GM18868 (cell line): ENCODE data around the gene CKAP2.
"Not testable (repeated sequence)": the region's sequence is repeated elsewhere in the genome, so short reads cannot be mapped to it uniquely, and the experiment has no call there.

Source experiments
- ATAC-seq: cut with Tn5 transposase; IDR thresholded peaks from one replicate; pipeline ENCODE4 v1.9.1; 2021; ENCODE audit warnings: mild to moderate bottlenecking, moderate library complexity; ENCODE audit not compliant: unreplicated experiment

Gene CKAP2, protein sequence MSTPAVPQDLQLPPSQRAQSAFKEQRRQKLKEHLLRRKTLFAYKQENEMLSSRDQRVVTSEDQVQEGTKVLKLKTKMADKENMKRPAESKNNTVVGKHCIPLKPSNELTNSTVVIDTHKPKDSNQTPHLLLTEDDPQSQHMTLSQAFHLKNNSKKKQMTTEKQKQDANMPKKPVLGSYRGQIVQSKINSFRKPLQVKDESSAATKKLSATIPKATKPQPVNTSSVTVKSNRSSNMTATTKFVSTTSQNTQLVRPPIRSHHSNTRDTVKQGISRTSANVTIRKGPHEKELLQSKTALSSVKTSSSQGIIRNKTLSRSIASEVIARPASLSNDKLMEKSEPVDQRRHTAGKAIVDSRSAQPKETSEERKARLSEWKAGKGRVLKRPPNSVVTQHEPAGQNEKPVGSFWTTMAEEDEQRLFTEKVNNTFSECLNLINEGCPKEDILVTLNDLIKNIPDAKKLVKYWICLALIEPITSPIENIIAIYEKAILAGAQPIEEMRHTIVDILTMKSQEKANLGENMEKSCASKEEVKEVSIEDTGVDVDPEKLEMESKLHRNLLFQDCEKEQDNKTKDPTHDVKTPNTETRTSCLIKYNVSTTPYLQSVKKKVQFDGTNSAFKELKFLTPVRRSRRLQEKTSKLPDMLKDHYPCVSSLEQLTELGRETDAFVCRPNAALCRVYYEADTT

DNA sequence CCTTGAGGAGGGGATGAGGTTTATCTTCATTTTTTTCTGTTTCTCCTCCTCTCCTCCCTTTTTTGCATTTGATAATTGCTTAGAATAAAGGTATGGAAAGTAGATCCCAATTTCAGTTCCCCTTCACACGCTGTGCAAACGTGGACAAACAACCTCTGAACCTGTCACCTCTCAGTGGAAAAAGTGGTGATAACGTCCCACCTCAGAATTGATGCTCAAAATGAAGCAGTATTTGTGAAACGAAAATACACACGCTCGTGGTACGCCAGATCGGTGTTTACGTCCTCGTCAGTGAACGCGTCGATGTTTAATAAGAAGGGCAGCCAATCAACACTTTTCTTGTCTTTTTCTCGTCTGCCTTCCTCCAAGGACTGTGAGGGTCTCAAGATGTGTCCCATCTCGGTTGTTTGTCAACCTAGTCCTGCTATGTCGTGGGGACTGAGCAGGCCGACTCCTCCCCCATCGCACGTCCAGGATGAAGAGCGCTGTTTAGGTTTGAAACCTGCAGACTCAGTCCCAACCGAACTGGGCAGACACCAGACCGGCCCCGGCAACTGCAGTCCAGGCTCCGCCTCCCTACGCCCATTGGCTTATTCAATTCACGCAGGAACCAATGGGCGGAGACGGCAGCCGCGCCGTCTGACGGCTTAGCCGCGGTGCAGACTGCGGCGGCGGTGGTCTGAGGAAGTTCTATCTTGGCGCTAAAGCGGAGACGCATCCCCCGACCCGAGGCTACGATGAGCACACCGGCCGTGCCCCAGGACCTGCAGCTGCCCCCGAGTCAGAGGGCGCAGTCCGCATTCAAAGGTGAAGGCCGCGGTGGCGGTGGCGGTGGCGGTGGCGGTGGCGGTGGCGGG, at the start of gene CKAP2:
Gene CKAP2, plus strand, starts transcription at position 659 of the 857 bp plus-strand sequence. Its CDS starts 79 bp downstream, at position 738.
- ATAC-seq: peak; percentile 79

DNA sequence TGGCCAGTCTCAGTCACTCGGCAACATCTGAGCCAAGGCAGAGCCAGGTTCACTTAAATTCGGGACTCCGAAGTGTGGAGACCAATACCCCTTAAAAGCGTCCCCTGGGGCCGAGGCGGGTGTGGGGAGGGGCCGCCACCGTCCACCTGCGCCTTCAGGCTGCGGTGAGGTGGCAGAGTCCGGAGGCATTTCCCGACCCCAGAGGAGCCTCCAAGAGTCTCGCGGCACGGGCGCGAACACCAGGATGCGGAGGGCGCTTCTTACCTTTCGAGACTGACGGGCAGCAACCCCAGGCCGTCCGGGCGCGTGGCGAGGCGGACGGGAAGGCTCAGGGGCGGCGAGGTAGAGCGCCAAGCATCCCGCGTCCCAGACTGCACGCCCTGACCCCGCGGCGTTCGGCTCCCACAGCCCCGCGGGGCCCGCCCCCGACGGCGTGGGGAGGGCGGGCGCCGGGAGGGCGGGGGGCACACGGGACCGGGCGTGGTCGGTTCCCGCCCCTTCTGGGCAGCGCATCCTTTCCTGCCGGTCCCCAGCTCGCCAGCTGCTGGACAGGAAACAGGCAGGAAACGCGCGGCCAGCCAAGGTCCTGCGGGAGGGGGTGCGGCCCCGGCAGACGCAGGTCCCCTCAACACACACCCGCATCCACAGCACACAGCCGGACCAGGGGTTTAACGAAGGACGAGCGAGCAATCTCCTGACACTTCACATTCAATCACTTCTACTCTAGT, 49.3 kb upstream of the CKAP2 start, which contains the start of gene THSD1:
Gene THSD1, minus strand, starts transcription at position 406 of the 728 bp plus-strand sequence. CDS start 3,572 bp downstream, outside the sequence.
- ATAC-seq: peak; percentile 62

DNA sequence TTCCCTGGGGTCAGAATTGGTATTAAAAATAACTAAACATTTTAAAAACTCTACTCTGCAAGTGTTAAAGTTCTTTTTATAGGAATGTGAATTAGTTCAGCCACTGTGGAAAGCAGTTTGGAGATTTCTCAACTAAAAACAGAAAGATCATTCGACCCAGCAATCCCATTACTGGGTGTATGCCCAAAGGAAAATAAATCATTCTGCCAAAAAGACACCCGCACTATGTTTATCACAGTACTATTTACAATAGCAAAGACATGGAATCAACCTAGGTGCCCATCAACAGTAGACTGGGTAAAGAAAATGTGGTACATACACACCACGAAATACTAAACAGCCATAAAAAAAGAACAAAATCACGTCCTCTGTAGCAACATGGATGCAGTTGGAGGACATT, 48.6 kb upstream of the CKAP2 start:
- ATAC-seq: no peak

DNA sequence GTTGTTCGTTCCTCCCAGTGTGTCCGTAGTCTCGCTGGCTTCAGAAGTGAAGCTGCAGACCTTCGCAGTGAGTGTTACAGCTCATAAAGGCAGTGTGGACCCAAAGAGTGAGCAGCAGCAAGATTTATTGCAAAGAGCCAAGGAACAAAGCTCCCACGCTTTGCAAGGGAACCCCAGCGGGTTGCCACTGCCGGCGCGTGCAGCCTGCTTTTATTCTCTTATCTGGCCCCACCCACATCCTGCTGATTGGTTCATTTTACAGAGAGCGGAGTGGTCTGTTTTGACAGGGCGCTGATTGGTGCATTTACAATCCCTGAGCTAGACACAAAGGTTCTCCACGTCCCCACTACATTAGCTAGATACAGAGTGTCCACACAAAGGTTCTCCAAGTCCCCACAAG, 47.8 kb upstream of the CKAP2 start:
- not testable (repeated sequence) for ATAC-seq

DNA sequence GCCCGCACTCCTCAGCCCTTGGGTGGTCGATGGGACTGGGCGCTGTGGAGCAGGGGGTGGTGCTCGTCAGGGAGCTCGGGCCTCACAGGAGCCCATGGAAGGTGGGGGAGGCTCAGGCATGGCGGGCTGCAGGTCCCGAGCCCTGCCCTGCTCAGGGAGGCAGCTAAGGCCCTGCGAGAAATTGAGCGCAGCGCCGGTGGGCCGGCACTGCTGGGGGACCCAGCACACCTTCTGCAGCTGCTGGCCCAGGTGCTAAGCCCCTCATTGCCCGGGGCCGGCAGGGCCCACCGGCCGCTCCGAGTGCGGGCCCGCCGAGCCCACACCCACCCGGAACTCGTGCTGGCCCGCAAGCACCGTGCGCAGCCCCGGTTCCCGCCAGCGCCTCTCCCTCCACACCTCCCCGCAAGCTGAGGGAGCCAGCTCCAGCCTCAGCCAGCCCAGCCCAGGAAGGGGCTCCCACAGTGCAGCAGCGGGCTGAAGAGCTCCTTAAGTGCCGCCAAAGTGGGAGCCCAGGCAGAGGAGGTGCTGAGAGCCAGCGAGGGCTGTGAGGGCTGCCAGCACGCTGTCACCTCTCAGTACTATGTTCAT, 47.1 kb upstream of the CKAP2 start:
- ATAC-seq: not testable (repeated sequence)

DNA sequence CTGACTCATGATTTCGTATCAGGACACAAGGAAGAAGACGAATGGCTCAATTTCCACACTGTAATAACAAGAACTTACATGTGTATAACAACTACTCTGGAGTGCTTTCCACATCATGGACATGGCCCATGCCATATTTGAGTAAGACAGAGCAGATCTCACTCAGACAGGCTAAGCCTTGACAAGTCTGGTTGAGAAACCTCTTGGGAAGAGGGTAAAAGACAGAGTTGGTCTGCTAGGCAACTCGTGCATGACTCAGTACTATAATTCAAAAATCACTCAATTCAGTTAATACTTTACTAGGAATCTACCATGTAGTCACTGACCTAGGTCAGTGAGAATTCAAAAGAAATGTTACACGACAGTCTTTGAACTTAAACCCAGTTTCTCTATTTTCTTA, 43.6 kb upstream of the CKAP2 start:
- ATAC-seq: no peak

DNA sequence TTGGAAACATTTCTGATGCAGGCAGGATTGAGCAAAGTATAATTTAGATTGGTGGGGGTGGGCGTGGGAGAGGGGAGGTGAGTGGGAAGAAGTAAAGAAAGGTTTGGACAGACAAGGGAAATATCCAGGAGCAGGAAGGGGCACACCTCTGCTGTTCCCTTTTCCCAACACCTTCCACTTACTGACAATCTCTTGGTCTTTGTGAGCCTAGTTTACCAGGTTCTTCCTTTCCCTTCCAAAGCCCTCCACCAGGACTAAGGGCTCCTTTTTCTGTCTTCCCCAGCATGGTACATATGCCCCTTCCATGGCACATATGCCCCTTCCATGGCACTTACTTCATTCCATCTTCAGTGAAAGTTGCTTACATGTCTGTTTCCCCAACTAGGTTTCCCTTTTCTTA, 43.1 kb upstream of the CKAP2 start:
- no peak for ATAC-seq

DNA sequence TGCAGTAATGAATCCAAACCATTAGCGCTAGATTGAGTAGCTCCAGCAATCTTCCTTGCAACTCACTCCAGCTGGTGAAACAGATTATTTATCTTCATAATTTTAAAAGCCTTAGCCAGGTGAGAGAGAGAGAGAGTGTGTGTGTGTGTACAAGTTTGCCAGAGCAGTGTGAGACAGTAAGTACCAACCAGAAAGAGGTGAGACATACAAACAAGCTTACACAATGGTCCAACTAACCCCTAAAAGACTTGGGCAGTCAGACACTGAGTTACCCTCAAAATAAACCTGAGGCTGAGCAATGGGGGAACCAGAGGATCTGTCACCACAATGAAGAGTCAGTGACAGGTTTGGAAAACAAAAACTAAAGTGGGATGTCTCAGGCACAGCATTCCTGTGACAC, 41.2 kb upstream of the CKAP2 start:
- ATAC-seq: no peak

DNA sequence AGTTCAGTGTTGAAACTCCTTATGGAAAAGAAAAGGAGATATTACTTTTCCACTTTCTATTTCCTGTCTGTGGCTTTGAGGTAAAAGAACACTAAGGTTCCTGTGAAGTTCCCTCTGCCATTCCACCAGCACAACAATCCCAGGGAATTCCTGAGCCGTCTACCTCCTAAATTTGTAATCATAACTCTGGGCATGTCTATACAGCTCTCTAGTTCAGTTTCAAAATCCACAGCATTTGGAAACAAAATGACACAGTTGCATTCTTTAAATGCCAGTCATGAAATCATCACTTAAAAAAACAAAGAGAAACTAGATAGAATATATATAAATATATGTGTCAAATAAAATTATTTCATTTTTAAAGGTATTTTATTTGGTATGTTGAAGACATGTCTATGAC, 40.3 kb upstream of the CKAP2 start:
- no peak for ATAC-seq

DNA sequence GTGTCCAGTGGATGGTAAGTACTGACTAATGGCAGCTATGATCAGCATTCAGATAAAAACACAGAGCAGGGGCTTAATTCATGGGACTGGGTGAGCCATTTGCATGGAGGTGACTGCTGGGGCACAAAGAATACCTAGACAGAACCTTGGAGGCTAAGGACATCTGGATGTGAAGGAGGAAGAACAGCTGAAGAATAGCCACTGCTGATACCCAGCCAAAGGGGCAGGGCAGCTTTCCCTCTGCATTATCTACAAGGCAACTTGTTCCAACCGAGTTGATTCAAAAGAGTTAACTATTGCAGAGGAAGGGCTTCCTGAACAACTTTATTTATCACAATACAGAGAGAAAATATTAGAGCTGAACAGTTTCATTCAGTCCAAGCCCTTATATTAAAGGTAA, 36.2 kb upstream of the CKAP2 start:
- ATAC-seq: no peak

DNA sequence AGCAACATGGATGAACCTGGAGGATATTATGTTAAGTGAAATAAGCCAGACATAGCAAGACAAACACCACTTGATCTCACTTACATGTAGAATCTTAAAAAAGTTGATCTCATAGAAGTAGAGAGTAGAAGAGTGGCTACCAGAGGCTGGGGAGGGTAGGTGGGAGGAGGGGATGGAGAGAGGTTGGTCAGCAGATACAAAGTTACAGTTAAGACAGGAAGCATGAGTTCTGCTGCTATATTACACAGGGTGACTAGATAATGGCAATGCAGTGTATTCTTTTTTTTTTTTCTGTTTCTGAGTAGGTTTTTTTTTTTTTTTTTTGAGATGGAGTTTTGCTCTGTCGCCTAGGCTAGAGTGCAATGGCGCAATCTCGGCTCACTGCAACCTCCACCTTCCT, 34.1 kb upstream of the CKAP2 start:
- no peak for ATAC-seq

DNA sequence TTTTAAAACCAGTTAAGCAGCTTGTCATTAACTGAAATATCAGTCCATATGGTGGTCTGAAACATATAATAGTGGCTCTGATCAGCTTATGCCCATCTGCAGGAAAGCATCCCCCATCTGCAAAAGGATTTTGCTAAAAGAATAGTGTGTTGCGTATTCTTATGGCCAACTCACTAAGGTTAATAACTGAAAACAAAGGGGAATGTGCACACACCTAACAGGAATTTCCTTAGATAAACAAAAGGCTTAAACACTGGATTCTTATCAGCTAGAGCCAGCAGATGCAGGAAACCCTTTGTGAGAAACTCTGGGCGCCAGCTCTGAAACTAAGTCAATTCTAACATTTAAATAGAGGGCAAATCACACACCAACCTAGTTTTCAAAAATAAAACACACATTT, 27.0 kb upstream of the CKAP2 start:
- no peak for ATAC-seq

DNA sequence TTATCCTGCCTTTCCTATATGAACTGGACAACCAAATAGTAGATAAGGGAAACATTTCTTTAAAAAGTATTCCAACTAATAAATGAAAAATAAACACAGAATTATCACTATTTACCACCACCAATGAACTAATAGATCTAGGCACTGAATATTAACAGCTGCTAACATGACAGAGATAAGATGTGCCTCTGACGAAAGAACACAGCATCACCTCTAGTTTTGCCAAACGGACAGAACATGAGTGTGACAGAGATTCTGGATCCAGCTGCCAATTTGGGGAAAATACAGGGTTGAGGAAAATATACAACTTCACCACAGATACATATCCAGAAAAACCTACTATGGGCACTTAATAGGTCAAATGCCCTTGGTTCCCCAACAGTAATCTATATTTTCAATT, 22.8 kb upstream of the CKAP2 start:
- no peak for ATAC-seq

DNA sequence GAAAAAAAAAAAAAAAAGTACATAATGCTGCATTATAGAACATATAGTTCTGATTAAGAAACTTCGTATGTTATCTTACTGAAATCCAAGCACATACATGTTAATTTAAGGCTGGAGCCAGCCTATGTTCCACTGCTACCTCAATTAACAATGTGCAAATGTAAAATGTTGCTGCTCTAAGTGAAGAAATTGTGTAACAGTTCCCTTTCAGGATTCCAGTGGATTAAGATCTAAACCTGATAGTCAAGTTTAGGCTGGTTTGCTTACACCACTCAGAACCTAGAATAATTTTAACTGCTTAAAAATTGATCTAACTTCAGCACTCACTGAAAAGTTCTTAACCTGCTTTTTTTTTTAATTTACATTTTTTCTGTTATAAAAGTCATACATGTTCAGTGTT, 9.0 kb upstream of the CKAP2 start:
- ATAC-seq: no peak

DNA sequence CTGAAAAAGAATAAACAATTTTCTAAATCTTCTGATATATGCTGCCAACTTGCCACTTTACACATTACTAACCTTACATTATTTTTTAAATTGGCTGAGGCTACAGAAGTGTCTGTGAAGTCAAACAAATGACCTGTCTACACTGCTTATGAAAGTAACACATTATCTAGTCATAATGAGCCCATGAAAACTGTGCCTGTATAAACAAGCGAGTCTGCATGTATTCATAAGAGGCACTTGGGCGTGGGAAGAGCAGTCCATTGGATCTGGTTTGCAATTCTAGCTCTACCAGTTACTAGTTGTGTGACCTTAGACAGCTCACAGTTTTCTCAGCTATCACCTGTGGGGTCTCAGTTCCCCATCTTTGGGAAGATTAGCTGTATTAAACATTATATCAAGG, 7.9 kb upstream of the CKAP2 start:
- peak; percentile 14 for ATAC-seq

DNA sequence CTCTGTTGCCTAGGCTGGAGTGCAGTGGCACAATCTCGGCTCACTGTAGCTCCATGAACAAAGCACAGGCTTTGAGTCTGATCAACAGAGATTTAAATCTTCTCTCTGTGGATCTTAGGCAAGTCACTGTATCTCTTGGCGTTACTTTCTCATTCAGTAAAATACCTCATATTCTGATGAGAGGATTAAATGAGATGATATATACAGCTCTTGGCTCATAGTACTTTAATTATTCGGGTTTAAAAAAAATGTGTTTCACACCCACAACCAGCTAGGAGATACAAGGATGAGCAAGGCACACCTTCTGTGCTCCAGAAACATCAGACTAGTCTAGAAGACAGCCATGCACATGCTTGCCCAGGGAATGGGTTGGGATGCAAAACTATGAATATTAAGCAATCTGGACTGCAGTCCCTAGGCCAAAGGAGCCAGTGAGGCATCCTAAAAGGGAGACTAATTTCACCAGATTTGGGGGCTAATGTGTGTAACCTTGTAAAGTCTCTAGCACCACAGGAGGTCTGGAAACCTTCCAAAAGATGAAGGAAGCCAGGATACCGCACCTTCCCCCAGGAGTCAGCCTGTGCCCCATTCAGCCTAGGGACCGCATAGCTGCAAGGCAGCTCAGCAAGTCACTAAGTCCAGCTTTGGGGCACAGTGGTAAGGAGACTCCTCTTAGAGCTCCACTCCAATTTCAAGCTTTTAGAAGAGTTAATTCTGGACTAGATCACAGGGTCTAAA, 7.3 kb upstream of the CKAP2 start:
- no peak for ATAC-seq

DNA sequence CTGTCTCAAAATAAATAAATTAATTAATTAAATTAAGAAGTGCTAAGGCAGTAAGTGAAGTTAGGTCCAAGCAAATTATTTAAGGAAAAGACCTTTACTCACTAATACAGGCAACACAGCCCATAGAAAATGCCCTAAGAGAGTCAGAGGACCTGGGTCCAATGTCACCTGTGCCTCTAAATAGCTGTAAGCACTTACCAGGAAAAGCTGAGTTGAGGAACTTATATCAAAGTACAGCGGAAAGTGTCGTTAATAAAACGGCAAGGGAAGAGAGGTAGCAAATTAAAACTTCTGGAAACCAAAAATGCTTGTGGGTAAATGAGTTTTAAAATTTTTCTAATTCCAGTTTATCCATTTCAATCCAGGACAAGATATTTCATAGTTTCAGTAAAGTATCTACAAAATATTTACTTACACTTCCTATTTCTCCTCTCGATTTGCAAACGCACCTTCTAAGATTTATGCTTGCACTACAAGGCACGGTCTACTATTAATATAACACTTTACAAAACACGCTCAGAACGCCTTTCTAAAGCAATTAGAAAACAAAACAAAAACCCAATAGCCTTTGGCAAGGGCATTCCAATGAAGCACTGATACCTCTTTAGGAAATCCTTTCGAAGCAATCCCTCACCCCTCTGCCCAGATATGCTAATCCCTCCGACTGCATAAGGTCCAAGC, 5.8 kb upstream of the CKAP2 start:
- ATAC-seq: no peak

DNA sequence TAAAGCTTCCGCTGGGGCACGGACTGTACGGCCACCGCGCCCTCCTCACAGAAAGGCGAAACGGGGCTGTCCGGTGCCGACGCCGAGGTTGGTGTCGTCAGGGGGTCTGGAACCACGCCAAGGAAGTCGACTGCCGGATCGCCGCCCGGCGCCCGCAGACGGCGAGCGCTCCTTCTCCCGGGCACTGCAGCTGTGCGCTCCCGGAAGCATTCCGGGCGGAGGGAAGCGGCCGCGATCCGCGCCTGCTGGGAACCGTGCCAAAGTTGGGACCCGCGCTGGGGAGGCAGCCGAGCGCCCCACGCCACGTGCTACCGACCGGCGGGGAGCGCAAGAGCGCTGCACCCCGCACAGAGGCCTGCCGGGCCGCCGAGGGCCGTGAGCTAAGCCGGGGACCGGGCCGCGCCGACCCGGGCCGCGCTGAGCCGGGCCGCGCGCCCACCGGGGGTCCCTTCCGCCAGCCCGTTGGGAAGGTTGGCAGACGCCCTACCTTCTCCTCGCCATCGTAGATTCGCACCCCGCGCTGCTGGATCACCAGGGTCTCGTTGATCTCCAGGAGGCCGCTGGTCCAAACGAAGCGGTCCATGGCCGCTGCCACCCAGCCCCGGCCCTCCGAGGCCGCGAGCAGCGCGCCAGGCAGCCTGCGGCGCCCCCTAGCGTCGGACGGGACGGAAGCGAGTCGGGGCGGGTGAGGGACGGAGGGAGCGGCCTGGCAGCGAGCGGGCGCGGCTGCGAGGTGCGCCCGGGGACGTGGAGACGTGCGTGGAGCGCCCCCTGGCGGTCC, 5.1 kb upstream of the CKAP2 start, which contains the start of gene VPS36:
Gene VPS36, minus strand, starts transcription at position 623 of the 781 bp plus-strand sequence. Its CDS starts 40 bp downstream, at position 583.
- peak; percentile 60 for ATAC-seq
